Activated CD4-positive, alpha-beta T cell treated with anti-CD3 and anti-CD28 coated beads, Interleukin-2, amount 50 U/mL, for 1 hour (primary cell): ENCODE measurements around the gene AKAP12.

Experiments
- DNase-seq: peaks from one replicate; pipeline ENCODE4 v3.0.0-alpha.2; 2020

Gene AKAP12

DNA sequence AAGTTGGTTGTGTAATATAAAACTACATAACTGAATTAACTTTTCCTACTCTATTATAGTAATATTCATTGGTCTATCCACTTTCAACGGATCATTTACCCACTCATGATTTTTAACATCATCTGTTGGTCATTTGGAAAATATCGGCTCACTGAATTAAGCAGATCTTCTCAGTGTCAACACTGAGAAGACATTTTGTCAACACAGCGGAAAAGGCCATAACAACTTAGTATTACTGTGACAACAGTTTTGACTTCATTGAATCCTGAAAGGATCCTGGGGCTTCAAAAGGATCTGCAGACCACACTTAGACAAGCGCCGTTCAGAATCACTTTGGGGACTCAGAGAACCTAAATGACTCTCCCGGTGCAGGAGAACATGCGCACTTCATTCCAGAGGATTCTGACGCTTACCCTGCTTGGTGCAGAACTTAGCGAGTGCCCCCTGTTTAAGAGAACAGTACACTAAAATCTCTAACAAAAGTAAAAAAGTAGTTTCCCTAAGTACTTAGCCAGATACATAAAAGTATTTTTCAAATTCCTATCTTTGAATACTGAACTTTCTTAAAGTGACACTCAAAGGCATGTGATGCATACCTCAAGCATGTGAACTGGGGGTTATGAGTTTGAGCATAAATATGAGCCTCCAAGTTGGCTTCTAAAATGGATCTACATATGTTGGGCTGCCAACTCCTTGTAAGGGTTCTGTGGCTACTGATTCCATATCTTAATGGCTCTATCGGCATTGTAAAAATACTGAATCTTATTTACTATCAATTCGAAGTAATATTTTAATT is 147.6 kb downstream of the AKAP12 start:
- no peak for DNase-seq

DNA sequence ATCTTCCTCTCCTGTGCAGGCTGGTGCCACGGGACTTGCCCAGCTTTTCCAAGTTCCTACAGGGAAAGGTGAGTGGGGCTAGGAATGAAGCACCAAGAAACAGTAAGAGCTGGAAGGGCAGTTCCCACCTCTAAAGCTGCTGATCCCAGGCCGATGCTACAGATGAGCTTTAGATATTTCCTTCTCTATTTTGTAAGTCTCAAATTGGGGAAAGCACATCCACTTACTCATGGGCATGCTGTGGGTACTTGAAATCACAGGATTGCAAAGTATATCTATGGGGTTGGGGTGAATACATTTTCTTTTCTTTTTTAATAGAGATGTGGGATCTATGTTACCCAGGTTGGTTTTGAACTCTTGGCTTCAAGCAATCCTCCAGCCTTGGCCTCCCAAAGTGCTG is 148.5 kb downstream of the AKAP12 start:
- DNase-seq = no peak

GRCh38 chr6:151388997-151389617 is 149.3 kb downstream of the AKAP12 start:
- DNase-seq = no peak

DNA sequence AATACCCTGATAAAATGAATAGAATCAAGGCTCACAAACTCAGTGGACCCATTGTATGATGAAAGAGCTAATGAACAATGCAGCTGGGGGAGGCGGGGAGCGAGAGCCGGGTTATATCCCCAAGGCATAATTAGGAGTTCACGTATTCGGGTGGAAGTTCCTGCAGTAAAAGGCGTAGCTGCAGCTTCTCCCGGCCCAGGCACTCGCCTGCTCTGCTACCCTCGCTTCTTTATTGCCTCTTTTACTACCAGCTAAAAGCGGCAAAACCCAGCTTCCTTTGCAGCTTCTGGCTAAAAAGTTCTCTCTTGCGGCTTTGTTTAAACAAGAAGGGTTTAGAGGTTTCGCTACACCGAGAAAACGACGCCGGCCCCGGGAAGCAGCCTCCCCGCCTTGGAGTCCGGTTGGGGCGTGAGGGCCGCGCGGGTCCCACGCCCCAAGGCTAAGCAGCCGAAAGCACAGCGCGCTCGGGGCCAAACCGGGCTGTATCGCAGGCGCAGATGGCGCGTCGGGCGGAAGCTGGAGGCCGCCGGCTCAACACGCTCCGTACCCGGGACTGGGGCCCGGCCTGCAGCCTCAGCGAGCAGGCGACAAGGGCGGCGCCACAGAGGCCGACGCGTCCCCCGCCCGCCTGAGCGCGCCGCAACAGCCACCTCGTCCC is 150.0 kb downstream of the AKAP12 start:
- DNase-seq = no peak

DNA sequence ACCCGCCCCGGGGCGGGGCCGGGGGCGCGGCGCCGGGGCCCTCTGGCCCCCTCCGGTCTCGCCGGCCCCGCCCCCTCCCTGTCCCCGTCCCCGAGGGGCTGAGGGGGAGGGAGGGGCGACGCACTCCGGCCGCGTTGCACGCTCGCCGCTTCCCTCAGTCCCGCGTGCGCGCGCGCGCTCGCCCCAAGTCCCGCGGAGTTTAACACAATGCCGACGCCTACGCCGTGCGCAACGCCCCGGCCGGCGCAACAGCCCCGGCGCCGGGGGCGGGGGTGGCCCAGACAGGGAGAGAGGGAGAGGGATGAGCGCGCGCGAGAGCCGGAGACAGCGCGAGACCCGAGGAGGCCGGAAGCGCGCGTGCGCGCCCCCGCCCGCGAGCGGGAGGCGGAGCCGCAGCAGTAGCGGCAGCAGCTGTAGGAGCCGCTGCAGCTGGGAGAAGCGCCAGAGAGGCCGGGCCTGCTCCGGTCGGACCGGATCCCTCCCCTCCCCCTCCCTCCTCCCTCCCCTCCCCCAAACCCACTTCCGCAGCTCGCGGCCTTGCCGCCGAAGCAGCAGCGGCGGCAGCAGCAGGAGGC is 150.6 kb downstream of the AKAP12 start:
- peak; percentile 96 for DNase-seq

DNA sequence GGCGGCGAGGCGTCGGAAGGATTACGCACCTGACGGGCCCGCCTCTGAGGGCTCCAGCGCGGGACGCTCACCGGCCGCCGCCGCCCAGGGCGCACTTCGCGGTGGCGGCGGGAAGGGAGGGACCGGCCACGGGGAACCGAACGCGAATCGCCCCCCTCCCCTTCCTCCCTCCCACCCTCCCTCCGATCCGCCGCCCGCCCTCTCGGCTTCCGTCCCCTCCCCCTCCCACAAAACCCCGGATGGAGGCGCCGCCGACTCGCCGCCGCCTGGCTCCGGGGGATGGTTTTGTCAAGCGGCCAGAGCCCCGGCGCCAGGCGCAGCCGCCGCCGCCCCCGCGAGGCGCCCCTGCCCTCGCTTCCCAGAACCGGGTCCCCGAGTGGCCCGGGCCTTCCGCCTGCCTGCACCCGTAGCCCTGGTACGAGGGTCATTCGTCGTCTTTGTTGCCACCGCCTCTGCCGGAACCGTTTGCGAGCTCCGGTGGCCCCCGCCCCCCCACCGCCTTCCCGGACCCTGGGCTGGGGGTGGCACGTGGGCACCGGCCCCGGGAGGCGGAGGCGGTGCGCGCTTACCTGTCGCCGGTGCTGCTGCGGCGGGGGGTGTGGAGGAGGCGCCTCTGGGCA is 151.2 kb downstream of the AKAP12 start:
- peak; percentile 81 for DNase-seq

- DNase-seq = peak; percentile 65
Observed at GRCh38 chr6:151391471-151392413, 152.0 kb downstream of the AKAP12 start, which contains the start of gene ZBTB2. TSS of gene ZBTB2 (minus strand) at chr6:151391559. CDS start at chr6:151373637, 17,922 bp downstream.

DNA sequence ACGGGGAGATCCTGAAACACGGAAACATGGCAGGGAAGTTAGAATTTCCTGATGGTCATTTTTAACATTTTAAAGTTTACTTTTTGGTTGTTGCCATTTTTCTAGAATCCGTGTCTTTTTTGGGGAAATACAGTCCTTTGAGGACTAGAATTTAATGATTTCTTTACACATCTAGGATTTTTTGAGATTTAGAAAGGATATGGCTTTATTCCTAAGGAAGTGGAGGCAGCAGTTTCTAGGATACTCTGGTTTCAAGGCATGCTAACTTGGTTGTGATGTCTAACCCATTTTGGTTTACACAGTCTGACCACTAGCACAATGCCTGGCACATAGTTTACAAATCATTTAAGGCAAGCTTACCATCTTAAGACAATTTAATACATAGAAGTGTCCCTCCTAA is 152.7 kb downstream of the AKAP12 start:
- DNase-seq = no peak

- DNase-seq = no peak
Observed at GRCh38 chr6:151393410-151393809, 153.6 kb downstream of the AKAP12 start.

DNA sequence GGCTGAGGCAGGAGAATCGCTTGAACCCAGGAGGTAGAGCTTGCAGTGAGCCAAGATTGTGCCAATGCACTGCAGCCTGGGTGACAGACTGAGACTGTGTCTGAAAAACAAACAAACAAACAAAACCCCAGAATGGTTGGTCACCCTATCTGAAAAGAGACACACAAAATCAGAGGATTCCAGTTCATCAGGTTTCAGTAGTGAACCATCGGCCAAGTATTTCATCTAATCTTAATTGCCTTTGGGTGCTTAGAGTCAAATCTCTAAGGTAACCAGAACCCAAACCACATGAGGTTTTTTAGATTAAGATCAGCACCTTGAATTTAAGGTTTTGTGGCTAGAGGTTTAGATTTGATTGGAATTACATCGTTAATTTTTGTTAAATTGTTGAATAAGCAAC is 159.9 kb downstream of the AKAP12 start:
- no peak for DNase-seq

- DNase-seq = no peak
Observed at GRCh38 chr6:151400473-151400872, 160.7 kb downstream of the AKAP12 start.

DNA sequence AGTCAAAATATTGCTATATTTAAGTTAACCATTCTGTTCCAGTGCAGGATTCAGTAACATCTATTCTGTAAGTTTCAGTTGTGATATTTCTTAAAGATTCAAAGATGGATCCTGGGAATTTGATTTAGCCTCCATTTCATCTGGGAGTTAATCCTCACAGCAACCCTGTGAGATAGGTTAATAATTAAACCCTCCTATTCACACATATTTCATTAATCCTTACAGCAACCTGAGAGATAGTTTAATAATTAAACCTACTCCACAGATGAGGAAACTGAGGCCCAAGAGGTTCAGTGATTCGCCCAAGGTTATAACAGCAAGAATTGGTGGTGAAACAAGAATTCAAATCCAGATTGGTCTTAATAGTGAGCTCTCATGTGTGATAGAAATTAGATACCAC is 162.5 kb downstream of the AKAP12 start:
- no peak for DNase-seq

- DNase-seq = no peak
Observed at GRCh38 chr6:151403919-151404308, 164.1 kb downstream of the AKAP12 start.
